ENCODE measurements around the gene ZNF598.
"Not testable (repeated sequence)": the region's sequence is repeated elsewhere in the genome, so short reads cannot be mapped to it uniquely, and the experiment has no call there.

Gene ZNF598

DNA sequence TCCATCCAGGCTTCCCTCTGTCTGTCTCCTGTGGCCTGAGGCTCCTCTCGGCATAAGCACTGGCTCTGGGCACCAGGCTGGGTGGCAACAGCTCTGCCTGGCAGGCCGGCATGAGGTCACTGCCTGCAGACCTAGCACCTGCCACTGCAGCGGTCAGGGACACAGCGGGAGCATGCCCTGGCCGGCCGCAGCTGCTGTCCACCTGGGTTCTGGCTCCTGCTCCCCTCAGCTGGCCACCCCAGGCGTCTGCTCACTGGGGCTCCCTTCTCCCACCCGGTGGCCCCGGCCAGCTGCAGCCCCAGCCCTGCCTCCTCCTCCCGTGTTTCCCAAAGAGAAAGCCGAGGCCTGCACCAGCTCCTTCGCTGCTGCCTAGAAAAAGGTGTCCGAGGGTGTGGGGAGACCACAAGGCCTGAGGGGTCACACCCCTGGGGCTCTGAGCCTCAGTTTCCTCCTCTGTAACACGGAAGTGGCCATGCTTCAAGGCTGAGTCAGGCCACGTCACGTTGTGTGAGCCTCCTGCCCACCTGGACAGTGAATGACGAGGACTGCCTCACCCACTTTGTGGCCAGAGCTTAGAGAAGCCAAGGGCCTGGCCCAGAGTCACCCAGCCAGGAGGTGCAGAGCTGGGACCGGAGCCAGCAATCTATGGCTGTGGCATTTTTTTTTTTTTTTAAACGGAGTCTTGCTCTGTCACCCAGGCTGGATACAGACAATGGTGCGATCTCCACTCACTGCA is 31.3 kb upstream of the ZNF598 start:
- in situ Hi-C loops (cut with HindIII; ENCODE audit: low sequenced_read_pairs), result no loop called here

DNA sequence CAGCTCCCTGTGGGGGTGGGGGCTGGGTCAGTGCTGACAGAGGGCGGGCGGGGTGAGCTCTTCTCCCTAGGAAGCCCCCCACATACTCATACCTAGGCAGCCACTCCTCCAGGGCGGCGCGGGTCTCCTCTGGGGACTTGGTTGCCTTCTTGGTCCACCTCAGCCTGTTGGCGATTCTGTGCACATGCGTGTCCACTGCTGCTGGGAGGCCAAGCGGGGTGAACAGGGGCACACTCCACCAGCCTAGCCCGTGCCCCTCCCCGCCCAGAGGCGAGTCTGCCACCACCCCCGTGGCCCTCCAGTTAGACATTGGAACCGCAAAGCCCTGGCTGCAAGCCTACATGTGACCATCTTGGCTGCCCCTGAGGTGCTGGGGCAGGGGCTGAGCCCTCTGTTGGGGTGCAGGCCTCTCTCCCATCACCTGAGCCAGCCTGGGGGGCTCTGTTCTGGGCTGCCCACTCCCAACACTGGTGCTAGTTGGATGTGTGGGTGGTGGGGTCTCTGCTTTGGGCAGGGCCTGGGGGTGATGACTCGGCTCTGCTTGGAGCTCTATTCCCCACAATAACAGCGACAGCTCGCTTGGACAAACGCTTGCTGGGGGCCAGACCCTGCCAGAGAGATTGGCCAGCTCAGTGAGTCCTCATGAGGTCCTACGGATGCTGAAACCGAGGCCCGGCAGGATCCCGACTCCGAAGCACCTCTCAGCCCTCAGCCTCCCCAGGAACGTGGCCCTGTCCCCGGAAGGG is 30.6 kb upstream of the ZNF598 start:
- in situ Hi-C loops (cut with HindIII; ENCODE audit: low sequenced_read_pairs), result no loop called here

DNA sequence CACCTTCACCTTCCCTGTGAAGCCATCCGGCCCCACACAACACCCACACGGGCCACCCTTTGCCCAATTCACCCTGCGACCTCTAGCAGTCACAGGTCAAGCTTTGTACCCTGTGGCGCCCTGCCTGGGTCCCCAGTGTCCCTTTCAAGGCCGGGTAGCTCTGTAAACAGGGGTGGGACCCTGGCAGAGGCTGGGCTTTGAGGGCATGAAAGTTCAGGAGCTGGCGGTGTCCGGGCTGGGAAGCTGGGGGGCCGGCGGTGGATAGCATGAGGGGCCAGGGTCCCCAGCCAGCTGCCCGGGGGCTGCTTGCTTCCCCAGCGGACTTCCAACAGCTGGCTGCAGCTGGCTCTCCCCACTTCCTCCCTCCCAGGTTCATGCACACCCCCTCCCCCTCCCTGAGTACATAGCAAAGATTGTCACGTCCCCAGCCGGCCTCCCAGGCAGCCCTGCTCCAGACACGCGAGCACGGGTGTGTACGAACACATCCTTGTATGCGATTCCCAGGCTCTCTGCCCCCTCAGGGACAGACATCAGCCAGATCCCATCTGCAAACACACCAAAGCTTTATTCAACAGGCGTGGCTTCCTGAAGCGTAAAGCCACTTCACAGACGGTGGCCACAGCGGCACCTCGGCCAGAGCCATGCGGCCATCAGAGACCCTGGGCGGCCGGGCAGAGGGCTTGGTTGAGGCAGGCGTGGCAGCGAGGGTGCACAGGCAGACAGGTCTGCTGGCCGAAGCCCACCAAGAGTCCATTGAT is 29.8 kb upstream of the ZNF598 start:
- in situ Hi-C loops (cut with HindIII; ENCODE audit: low sequenced_read_pairs), result no loop called here

DNA sequence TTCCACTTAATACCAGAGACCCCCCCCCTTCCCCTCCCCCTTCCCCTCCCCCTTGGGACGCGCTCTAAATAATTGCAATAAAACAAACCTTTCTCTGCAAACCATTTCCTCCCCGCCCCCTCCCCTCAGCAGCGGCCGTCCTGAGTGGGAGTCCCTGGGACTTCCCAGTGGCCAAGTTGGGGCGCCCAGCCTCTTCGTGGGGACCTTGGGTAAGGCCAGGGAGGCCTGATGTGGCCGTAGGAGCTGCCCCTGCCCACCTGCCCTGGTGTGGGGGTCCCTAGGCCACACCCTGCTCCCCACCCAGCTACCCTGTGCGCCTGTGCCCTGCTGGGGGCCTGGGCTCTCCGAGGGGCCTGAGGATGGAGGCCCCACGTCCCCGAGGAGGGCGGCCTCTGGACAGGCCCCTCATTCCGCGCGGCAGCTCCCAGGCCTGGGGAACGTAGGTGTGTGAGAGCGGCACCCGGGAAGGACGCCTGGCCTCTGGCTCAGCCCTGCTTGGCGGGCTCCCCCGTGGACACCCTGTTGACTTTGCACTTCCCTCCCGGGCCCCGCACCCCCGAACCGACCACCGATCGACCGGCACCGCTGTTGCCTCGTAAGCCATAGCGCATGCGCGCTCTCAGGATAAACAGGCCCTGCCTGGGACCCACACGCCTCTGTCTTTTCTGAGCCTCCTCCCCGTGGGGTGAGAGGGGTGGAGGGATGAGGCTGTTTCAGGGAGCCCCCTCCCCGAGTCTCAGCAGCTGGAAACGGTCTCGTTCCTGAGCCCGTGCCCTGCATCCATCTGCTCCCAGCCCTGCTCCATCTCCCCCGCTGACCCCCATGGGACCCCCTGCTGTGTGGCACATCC is 29.0 kb upstream of the ZNF598 start:
- in situ Hi-C loops (cut with HindIII; ENCODE audit: low sequenced_read_pairs), result no loop called here

DNA sequence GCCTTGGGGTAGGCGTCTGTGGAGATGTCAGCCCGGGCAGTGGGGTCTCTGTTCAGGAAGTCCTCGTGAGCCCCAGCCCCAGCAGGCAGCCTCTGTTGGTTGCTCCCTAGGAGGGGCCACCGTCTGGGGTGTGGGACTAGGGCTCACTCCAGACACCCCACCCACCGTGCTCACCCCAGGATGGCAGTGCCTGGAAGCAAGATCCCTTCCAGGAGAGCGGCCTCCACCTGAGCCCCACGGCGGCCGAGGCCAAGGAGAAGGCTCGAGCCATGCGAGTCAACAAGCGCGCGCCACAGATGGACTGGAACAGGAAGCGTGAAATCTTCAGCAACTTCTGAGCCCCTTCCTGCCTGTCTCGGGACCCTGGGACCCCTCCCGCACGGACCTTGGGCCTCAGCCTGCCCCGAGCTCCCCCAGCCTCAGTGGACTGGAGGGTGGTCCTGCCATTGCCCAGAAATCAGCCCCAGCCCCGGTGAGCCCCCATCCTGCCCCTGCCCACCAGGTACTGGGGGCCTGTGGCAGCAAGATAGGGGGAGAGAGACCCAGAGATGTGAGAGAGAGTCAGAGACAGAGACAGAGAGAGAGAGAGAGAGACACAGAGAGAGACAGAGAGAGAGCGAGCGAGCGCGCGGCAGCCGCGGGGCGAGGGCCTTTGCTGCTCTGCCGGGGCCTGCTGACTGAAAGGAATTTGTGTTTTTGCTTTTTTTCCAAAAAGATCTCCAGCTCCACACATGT is 28.2 kb upstream of the ZNF598 start:
- in situ Hi-C loops (cut with HindIII; ENCODE audit: low sequenced_read_pairs), result no loop called here

DNA sequence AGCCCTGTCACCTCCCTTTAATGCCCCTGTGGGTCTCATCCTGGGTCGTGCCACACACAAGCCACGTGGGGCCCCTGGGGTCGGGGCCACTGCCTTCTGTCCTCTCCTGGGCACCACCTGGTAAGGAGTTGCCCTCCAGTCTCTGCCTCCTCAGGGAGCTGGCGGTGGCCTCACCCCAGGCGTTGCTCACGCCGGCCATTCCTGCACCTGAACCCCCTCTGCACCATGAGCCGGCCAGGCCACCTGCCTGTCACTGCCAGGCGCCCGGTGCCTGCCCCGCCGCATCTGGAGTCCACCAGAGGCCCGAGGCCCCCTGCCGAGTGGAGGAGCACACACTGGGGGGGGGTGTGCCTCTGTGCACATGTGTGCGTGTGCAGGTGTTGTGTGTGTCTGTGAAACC is 27.5 kb upstream of the ZNF598 start:
- in situ Hi-C loops (cut with HindIII; ENCODE audit: low sequenced_read_pairs), result no loop called here

DNA sequence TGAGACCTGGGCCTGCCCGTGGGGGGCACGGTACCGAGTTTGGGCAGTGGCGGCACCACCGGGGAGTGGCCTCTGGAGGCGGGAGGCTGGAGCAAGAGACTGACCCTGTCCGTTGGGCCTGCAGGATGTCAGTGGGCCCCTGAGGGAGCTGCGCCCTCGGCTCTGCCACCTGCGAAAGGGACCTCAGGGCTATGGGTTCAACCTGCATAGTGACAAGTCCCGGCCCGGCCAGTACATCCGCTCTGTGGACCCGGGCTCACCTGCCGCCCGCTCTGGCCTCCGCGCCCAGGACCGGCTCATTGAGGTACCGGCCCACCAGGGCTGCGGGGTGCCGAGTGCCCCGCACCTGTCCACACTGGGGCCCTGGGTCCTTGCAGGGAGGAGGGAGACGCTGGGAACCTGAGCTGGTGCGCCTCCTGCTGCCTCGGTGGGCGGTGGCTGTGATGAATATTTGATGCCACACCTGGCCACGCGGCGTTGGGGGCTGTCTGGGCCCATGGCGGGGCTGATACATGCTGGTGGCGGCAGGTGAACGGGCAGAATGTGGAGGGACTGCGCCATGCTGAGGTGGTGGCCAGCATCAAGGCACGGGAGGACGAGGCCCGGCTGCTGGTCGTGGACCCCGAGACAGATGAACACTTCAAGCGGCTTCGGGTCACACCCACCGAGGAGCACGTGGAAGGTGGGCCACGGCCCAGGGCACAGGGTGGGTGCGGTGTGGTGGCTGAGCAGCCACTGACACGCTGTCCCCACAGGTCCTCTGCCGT is 26.8 kb upstream of the ZNF598 start:
- in situ Hi-C loops (cut with HindIII; ENCODE audit: low sequenced_read_pairs), result no loop called here

DNA sequence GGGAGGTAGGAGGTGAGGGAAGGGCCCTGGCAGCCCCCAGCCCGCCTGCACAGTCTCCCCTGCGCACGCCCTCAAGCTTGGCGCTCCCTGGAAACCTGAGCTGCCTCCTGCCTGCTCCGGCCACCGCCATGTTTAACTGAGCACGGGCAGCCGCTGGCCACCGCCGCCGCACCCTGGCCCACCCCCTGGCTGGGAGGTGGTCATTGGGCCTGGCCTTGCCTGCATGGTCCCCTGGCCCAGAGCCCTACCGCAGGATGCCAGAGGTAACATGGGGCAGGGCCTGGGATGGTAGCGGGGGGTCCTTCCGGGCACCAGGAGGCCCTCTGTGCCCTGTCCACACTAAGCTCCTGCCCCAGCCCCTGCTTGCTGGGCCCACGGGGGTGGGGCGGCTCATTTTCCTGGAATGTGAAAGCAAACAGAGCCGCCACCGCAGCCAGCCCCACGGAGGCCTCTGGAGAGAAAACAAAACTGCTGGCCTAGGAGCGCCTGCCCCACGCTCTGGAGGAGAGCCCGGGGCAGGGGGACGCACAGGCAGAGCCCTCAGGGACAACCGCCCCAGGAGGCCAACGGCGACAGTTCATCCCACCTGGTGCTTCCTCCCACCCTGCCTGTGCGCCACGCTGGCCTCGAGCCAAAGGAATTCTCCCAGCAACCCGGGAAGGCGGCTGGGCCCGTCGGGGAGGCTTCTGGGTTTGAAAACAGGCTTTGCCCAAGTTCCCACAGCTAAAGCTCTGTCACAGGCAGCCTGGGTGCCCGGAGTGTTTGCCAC is 26.0 kb upstream of the ZNF598 start:
- in situ Hi-C loops (cut with HindIII; ENCODE audit: low sequenced_read_pairs), result no loop called here

DNA sequence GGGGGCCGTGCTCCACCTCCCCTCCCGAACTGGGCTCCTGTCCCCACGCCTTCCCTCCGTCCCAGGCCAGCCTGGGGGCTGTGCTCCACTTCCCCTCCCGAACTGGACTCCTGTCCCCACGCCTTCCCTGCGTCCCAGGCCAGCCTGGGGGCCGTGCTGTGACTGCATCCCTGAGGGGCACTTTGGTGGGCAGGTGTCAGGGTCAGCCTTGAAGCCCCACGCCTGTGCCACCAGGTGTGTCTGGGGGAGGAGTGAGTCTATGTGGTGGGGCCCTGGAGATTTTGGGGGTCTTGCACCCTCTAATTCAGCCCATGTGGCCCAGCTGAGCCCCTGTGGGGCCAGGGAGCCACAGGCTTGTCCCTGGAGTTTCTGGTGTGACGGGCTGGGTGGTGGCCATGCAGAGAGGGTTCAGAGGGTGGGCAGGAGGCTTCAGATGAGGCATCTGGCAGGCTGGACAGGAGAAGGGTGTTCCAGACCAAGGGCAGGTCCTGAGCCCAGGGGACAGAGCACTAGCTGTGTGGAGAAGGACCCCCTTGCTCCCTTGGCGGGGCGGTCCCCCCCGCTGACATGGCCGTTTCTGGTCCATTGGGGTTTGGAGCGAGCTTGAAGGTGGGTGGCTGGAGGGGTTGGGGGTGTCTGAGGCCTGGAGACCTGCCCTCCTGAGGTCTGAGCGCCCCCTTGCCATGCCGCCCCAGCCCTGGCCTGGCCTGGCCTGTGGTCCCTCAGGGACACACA is 25.2 kb upstream of the ZNF598 start:
- in situ Hi-C loops (cut with HindIII; ENCODE audit: low sequenced_read_pairs), result no loop called here

DNA sequence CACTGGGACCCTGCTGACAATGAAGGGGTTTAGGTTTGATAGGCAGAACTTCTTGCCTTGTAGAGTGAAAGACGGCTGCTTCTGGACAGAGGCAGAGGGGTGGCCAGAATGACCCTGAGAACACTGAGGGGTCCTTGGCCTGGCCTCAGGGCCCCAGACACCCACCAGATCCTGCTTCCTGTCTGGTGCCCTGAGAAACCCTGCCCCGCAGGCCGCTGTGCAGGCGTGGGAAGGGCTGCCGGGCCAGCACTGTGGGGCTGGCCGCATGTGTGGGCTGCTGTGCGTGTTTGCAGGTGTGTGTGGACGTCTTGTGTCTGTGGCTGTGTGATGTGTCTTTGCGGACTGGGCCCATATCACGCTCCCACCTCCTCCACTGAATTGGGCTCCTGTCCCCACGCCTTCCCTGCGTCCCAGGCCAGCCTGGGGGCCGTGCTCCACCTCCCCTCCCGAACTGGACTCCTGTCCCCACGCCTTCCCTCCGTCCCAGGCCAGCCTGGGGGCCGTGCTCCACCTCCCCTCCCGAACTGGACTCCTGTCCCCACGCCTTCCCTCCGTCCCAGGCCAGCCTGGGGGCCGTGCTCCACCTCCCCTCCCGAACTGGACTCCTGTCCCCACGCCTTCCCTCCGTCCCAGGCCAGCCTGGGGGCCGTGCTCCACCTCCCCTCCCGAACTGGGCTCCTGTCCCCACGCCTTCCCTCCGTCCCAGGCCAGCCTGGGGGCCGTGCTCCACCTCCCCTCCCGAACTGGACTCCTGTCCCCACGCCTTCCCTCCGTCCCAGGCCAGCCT is 24.5 kb upstream of the ZNF598 start:
- in situ Hi-C loops (cut with HindIII; ENCODE audit: low sequenced_read_pairs), result not testable (repeated sequence)

DNA sequence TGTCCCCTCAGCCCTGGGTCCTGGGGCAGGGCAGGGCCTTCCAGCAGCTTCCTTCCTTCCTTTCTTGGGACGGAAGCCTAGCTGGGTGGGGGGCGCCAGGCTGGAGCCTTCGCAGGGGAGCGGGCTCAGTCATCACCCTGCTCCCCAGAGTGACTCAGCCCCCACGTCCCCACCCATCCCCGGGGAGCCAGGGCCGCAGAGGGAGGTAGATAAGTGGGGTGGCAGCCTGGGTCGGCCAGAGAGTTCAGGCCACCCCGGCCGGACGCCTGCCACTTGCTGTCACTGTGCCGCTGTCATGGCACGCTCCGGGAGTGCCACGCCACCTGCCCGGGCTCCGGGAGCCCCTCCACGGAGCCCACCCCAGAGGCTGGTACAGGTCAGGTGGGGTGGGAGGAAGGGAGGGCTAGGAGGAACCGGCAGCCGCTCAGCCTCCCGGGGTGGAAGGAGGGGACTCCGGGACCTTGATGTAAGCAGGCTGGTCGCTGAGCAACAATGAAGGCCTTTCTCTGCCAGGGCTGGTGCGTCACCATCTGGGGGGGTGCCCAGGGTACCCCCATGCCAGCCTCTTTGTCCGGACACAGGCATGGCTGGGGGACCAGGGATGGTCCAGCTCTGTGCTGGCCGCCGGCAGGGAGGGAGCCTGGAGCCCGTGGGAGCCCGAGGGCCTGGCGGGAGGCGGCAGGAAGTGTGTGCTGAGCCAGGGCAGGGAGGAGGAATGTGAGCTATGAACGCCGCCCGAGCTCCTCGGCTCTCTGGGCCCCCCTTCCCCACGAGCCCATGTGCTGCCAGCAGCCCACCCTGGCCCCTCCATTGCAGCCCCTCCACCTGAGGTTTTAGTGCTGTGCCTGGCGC is 23.7 kb upstream of the ZNF598 start:
- in situ Hi-C loops (cut with HindIII; ENCODE audit: low sequenced_read_pairs), result no loop called here

DNA sequence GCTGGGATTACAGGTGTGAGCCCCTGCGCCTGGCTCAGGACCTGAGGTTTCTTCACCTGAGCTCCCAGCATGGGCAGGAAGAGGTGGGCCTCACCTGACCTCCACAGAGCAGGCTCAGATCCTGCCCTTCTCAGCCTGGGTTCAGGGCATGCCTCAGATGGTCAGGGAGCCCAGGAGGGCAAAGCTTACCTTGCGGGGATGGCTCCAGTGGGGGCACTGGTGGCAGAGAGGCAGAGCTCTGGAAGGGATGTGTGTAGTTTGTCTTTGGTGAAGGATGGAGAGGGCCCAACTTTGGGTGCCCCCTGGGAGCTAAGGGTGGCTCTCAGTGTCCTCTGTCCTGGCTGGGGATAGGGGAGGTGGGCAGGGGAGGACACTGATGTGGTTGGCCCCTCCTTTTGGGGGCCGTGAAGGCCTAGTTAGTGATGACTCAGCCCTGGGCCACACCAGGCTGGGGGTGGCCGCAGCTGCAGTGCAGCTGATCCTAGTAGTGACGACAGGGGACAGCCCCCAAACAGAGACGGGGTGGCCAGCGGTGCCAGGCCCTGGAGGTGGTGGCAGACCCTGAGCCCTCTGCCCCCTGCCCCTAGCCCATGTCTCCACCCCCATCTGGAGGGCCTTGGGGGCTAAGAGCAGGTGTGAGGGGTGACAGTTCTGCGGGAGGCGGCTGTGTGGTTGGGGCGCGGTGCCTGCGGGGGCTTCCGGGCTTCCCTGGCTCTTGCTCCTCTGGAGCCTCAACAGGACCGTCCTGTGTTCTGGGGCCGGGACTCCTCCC is 22.9 kb upstream of the ZNF598 start:
- in situ Hi-C loops (cut with HindIII; ENCODE audit: low sequenced_read_pairs), result no loop called here

DNA sequence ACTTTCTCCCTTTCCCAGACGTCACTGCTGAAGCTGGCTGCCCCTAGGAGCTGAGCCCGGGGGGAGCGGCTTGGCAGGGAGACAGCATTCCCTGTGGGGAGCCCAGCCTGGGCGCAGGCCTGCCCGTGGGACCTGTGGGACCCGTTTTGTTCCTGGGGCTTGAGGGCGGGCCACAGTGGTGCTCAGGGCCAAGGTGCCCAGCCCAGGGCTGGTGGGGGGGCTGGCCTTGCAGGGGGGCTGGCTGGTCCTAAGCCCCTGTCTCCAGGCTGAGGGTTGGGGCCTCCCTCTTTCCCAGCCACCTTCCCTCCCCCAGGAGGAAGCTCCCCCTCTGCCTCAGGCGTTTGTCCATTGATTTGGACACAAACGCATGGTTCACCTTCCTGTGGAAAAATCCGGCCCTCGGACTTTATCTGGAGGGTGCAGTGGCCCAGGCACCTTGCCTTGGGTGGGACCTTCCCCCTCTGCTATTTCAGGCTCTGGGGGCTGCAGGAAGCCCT is 21.5 kb upstream of the ZNF598 start:
- in situ Hi-C loops (cut with HindIII; ENCODE audit: low sequenced_read_pairs), result no loop called here

DNA sequence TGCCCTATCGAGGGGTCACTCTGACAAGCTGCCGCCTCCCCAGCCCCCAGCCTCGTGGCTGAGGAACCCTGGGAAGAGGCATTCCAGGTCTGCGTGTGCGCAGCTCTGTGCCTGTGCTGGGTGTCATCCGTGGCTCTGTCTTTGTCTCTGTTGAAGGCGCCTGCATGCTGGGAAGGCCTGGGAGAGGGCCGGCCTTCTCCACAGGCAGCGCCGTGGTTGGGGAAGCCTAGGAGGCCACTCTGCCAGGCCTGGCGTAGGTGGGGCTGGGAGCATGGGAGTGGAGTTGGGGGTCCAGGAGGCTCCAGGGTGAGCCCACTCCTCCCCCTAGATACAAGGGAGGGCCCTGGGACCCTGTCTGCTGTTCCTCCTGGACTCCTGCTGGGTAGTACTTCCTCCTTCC is 20.4 kb upstream of the ZNF598 start:
- in situ Hi-C loops (cut with HindIII; ENCODE audit: low sequenced_read_pairs), result no loop called here

DNA sequence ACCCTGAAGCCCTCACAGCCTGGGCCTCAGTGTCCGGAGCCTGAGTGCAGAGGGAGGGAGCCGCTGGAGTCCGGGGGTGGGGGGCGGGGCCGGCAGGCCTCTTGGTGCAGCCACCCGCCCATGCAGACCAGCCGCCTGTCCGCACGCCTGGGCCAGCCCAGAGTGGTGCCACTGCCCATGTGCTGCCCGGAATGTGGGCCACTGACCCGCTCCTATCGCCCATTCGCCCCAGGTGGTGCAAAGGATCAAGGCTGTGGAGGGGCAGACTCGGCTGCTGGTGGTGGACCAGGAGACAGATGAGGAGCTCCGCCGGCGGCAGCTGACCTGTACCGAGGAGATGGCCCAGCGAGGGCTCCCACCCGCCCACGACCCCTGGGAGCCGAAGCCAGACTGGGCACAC is 19.7 kb upstream of the ZNF598 start:
- in situ Hi-C loops (cut with HindIII; ENCODE audit: low sequenced_read_pairs), result no loop called here

Data from DLD1 (cell line).